Stimulated activated CD8-positive, alpha-beta memory T cell treated with anti-CD3 and anti-CD28 coated beads, Interleukin-15, amount 100 ng/mL, for 1 hour (primary cell): ENCODE results near the gene GABBR2.

Experiments
- DNase-seq: peaks from one replicate; pipeline ENCODE4 v3.0.0-alpha.2; 2020; ENCODE audit warnings: low read depth

The GABBR2 gene

DNA sequence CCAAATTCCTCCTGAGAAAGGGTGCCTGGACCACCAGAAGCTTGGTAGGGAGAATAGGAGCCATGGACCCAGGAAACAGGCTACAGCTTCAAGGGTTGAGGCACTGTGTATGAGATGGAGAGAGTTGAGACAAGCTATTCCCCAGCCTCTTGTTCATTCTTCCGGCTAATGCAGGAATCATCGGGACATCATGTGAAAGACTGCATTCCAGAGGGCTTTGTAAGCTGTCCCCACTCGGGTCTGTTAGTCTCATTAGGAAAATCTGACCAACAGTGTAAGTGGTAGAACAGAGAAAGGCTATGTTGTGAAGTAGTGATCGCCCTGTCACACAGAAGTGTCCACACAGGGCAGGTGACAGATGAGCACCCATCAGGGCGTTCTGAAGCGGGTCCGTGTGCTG is 81.4 kb downstream of the GABBR2 start:
- no peak for DNase-seq

DNA sequence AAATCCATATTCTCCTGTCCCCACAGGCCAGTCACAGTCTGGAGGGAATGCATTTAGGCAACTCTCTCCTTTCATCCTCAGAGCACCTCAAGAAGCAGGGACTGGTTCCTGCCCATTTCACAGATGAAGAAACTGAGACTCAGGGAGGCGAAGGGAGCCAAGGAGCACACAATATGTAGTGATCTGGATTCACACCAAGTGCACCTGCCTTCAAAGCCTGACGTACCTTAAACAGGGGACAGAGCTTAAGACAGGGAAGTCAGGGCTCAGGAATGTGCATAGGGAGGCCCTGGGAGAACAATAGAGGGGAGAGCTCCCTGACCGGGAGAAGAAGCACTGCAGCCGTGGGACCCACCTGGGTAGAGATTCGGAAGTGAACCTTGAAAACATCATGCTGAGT is 83.0 kb downstream of the GABBR2 start:
- DNase-seq: no peak

DNA sequence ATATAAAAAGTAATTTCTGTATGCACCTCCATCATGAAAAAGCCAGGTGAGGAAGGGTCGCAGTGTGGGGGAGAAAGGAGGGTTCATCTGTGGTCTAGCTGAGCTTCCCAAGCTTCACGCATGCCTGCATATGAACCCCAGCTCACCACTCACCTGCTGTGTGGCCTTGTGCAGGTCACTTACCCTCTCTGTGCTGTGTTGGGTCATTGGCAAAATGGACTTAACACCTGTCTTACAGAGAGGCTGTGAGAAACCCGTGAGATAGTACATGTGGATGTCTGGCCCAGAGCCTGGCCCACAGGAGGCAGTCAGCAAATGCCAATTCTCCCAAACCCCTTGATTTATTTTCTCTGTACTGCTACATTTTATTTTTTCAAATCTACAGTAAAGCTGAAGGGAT is 88.9 kb downstream of the GABBR2 start:
- DNase-seq: no peak

DNA sequence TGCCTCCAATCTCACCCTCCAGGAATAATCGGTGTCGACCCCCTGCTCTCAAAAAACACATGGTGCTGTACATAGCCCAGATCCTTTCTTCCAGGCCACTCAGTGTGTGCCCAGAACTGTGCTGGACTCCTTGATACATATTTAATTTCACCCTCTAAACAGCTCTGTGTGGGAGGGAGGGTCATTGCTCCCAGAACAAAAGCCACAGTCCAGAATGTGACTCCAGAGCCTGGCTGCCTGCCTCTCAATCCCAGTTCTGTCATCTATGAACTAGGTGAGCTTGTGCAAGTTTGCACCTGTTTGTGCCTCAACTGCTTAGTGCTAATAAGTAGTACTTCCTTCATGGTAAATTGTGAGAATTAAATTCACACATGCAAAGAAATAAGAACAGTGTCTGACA is 93.1 kb downstream of the GABBR2 start:
- DNase-seq: no peak

DNA sequence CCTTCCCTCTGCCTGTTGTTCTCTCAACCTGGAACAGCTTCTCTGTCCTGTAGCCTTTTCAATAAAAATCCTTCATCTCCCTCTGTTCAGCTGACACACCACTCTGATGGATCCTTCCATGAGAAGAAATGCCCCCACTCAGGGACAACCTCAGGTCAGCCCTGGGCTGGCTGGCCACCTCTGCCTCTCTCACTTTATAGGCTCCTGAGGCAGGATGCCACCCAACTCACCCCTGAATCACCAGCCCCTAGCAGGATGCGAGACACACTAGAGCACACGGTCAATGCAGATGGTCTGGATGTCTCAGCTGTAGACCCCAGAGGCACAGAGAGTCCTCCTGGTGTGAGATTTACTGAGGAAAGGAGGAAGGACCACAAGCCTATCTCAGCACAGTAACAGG is 93.8 kb downstream of the GABBR2 start:
- no peak for DNase-seq

DNA sequence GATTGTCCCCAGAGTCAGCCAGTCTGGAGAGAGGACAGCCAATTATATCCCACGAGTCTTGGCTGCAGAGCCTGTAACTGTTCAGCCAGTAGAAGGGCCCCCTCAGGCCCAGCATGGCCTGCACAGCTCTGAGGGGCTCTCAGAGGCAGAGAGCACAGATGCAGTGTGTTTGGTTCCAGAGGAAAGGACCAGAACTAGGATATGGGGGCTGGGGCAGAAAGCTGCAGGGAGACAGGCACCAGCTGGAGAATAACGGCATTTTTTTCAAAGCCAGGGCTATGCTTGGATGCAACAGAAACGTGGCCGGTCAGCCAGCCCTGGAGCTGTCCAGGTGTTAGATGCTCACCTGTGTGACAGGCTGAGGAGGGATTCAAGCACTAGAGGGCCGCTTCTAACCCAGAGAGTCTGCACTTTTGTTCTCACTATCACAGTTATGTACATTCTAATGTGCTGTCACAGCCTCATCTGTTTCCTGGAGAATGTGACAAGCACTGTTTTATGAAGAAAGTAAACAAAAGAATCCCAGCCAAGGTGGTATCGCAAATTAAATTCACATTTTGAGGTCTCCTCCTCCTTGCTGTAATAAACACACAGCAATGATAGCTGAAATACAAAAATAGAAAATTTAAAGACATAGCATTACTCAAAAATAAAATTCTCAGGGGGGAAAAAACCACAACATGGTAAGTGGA is 96.5 kb downstream of the GABBR2 start:
- DNase-seq: no peak

DNA sequence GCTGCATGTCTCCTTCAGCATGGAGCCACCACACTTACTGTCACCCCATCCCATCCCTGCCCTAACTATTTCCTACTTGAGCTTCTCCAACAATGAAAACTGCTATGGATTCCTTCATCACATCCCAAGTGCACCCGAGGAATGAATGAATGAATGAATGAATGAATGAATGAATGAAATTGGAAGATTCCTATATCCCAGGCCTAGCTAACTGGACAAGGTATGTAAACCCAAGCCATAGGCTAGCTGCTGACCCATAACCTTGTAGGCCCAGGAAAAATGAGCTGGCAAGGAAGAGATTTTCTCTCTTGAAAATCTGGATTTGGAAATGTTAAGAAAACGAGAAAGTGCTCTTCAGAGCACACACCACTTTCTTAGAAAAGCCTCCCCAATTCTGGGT is 97.4 kb downstream of the GABBR2 start:
- DNase-seq: no peak

DNA sequence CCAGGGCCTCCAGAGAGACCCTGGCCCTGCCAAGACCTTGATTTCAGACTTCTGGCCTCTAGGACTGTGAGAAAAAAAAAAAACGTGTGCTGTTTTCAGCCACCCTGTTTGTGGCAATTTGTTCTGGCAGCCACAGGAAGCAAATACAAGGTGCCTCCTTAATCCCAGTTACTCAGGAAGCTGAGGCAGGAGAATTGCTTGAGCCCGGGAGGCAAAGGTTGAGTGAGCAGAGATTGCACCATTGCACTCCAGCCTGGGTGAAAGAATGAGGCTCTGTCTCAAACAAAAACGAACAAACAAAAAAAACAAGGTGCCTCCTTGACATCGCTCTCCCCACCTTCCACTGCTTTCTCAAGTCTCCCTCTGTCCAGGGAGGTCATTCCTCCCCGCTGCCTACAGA is 98.0 kb downstream of the GABBR2 start:
- DNase-seq: no peak

DNA sequence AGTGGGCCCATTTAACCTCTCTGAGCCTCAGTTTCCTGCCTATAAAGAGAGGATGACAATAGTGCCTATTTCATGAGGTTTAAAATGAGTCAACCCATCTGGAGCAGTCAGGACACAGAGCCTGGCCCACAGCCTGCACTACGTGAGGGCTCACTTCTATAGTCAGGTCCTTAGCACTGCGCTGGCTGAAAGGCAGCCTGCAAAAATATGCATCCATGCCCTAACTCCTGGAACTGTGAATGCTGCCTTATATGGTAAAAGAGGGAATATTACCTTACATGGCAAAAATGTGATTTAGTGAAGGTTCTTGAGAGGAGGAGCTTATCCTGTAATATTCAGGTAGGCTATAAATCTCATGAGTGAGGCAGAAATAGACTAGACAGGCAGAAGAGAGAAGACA is 98.5 kb downstream of the GABBR2 start:
- DNase-seq: no peak

DNA sequence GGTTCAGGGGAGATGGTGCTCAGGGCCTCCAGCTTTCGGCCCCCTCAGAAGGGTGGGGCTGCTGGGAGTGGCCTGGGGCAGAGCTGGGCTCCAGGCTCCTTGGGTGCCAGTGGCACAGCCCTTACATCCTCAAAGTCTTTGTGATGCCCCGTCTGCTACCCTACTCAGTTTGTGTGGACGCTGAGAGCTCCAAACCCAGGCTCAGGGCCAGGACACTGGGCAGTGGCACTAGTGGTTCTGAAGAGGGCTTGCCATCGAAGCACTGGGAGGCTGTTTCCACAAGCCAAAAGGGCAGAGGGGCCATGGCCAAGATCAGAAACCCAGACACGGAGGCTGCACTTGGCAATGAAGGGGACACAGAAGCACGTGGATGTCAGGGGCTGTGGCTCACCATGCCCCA is 99.1 kb downstream of the GABBR2 start:
- no peak for DNase-seq

DNA sequence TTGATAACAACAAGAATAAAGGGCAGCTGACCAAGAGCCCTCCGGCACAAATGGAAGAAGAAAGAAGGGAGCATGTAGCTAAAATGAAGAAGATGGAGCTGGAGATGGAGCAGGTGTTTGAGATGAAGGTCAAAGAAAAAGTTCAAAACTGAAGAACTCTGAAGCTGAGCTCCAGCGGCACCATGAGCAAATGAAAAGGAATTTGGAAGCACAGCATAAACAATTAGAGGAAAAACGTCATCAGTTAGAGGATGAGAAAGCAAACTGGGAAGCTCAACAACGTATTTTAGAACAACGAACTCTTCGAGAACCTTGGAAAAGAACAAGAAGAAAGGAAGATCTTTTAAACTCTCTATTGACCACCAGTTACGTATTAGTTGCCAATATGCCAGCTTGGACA is 100.9 kb downstream of the GABBR2 start:
- no peak for DNase-seq

DNA sequence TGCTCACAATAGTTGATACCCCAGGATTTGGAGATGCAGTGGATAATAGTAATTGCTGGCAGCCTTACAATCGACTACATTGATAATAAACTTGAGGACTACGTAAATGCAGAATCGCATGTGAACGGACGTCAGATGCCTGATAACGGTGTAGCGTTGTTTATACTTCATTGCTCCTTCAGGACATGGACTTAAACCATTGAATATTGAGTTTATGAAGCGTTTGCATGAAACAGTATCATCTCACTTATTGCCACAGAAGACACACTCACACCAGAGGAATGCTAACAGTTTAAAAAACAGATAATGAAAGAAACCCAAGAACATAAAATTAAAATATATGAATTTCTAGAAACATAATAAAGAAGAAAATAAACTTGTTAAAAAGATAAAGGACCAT is 101.6 kb downstream of the GABBR2 start:
- no peak for DNase-seq

DNA sequence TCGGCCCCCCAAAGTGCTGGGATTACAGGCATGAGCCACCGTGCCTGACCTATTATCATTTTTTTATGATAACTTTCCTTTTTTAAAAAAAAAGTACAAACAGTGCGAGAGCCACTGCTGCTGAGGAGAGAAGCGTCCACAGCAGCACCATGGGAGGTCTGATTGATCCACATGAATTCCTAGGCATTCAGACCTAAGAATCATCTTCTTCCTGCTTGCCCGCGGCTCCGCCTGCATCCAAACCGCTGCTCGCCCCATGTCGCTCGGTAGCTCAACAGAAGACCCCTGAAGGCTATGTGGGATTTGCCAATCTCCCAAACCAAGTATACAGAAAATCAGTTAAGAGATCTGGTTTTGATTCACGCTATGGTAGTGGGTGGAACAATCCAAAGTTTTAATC is 102.0 kb downstream of the GABBR2 start:
- no peak for DNase-seq

DNA sequence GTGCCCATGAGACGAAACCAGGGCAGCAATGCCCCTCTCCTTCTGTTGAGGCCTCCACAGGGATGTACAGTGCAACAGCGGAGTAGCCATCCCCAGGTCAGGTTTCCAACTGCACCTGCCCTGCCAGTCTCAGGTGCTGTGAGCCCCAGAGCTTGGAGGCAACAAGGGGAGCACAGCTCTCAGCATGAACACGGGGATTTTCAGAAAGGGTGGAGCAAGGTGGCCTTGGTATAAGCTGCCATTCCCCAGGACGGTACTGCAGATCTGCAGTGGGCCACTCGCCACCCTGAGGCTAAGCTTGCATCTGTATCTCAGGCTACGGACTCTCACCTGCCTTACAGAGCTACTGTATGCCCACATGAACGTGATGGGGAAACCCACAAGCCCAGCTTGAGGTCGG is 103.6 kb downstream of the GABBR2 start:
- DNase-seq: no peak

DNA sequence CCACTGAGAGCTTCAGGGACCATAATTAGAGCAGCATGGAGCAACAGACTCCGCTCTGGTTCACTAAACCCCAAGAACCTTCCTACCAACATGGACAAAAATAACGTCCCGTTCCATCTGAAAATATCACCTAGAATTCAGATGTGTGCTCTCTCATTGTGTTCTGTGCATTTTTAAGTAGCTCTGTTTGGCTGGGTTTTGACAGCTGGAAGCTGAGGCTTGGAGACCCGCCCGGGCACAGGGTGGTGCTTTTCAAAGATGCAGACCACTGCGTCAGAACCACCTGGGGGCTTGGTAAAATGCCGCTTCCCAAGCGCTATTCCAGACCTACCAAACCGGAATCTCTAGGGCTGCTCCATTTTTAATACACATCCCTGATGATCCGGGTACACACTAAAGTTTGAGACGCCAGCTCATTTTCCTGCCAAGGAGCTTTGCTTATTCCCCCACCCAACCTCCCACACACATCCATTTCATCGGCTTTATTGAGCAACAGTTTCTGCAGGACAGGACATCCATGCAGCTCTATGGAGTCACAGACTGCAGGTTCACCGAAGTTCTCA is 104.8 kb downstream of the GABBR2 start:
- no peak for DNase-seq

DNA sequence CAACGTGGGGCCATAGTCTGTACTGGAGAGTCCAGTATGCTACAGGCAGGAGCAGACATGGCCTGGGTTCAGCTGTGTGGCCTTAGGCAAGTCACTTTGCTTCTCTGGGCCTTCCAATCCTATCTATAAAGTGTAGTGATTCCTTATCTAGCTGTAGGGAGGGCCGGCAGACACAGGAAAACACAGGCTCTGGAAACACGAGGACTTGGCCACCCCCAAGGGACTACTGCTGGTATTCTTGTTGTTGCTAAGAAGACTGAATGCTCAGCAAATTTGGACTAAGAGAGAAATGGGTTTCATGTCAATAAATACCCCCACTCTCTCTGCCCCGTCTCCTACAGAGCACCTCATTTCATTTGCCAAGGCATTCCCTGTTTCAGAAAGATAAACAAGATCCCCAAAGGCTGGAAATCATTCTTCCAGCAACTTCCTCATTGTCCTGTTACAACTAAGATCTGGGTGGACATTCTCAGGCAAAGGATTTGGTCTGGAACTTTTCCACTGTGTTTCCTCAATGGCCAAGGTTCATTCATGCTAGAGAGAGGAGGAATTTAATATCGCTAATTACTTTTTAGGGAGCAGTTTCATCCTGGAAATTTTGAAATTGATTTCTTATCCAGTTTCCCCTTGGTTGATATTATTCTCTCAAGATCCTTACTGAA is 105.8 kb downstream of the GABBR2 start:
- DNase-seq: no peak

DNA sequence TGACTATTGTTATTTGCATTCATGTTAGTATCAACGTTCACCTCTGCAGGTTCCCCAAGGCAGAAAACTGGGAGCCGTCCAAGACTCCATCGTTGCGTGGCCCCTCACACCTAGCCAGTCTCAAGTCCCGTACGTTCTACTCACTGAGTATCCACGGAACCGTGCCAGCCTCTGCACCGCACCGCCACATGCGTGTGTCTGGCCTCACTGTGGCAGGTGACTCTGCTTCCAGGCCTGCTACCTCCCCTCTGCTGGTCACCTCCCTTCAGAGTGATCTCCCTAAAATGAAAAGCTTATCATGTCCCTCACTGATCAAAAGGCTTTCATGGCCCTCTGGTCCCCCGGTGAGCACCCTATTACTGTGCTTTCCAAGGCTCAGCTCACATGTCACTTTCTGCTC is 108.1 kb downstream of the GABBR2 start:
- no peak for DNase-seq

DNA sequence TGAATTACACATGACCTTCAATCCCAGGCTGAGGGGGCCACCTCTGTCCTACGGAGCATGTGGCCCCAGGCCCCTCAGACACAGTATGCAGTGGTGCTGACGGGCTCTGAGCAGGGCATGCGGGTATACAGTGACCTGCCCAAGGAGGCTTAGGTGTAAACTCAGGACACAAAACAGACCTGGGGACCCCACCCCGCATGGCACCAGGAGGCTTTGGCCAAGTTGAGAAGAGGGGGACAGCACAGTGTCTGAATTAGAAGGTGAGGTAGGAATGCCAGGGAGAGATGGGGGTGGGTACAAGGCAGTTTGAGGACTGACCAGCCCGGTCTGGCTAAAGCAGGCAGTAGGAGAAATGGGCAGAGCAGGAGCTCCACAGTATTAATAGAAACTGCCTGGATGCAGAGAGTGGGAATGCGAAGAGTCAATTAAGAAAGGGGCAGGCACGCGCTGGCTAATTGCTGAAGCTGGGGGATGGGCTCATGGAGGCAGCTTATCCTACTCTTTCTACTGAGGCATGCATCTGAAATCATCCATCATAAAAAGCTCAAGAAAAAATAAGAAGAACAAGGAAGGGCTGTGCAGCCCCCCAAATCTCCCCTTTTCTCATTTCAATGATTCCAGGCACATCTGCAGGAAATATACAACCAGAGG is 109.0 kb downstream of the GABBR2 start:
- no peak for DNase-seq

DNA sequence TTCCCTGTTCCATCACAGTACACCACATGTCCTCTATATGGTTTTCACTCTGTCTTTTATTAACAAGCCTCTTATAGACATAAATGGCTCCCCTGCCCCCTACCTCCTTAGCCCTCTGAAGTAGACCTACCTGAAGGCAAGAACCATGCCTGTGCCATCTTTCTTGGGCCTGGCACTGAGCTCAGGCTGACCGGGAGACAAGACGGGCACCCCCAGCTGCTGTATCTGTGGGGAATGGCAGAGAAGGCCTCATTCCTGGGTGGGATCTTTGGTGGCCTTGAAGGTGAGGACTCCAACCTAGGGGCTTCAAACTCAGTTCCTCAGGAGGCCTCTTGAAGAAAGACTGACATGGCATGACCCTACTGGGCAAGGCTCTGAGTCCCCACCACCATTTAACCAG is 109.9 kb downstream of the GABBR2 start:
- DNase-seq: no peak

DNA sequence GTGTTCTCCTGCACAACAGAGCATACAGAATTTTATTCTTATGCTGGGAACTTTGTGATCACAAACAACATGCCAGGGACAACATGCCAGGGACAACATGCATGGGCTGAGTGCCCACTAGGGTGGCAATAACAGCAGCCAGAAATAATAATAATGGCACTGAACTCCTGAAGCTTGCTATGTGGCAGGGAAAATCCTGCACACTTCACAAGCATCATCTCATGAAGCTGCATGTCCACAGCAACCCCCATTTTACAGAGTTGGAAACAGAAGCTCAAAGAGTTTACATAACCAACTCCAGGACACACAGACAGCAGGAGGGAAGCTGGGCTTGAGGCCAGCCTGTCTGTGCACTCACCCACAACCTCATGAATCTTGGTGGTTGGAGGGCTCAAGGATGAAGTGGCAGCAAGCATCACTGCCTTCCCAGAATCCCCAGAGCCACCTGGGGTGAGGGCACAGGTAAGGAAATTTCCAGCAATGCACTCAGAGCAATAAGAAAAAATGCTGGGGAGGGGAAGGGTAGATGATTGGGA is 111.4 kb downstream of the GABBR2 start:
- DNase-seq: no peak

DNA sequence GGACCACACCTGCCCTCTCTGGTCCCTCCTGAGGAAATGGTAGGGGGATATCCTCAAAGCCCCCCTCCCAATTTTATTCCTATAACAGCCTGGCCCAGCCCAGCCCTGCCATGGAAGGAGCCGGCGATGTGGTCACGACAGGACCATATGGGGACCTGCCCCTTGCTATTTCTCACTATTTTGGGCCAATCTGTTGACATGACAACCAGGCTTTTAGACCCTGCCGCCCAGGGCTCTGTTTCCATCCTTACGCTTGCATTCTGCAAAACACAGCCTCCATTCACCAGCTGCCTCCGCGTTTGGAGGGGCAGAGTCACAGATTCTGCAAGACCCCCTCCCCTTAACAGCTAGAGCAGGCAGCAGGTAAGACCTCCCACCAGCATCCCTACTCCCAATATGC is 112.2 kb downstream of the GABBR2 start:
- DNase-seq: no peak

DNA sequence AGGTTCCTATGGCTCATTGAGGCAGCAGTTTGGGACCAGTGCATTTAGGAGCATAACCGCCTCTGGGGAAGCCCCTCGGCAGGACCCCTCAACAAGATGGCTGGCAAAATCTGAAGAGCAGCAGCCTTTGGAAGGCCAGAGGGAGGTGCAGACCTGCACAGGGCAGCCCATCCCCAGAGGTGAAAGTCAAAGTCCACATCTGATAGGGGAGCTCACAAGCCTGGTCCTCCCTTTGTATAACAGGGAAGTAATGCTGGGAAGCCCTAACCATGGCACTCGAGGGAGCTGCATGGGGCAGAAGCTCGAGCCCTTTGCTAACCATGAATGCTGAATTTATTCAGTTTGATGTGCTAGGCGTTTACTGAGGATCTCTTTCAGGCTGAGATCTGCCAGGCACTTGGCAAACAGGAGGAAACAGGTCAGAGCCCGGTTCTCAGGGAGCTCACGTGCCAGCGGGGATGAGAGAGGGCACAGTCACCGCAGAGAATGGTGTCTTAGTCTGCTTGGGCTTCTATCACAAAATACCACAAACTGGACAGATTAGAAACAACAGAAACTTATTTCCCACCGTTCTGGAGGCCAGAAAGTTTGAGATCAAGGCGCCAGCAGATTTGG is 114.1 kb downstream of the GABBR2 start:
- no peak for DNase-seq
